NB4 (cell line): ENCODE measurements around the gene PDE3B.

Experiments used
- DNase-seq: peaks from one replicate; pipeline ENCODE4 v3.0.0; 2010; ENCODE audit warnings: low read depth
- H3K4me3 ChIP-seq: one replicate; pipeline ENCODE4 v1.5.1; 2011; ENCODE audit warnings: mild to moderate bottlenecking, low read depth, low read length, moderate library complexity
- MYC ChIP-seq: IDR thresholded peaks from 2 replicates; pipeline ENCODE4 v1.6.1; 2011; ENCODE audit warnings: low read depth, low read length
- POLR2A ChIP-seq: IDR thresholded peaks from 2 replicates; pipeline ENCODE4 v1.6.1; 2011; ENCODE audit warnings: mild to moderate bottlenecking; ENCODE audit not compliant: insufficient read length; ENCODE audit errors: extremely low read depth
- TF ChIP-seq, protein P1 (sequence below): IDR thresholded peaks from 2 replicates; pipeline ENCODE4 v1.6.1; 2011; ENCODE audit warnings: low read depth, low read length
- TF ChIP-seq, protein P2 (sequence below): IDR thresholded peaks from one replicate; pipeline ENCODE4 v1.5.1; 2012; ENCODE audit warnings: low read depth, low read length

PDE3B gene

DNA sequence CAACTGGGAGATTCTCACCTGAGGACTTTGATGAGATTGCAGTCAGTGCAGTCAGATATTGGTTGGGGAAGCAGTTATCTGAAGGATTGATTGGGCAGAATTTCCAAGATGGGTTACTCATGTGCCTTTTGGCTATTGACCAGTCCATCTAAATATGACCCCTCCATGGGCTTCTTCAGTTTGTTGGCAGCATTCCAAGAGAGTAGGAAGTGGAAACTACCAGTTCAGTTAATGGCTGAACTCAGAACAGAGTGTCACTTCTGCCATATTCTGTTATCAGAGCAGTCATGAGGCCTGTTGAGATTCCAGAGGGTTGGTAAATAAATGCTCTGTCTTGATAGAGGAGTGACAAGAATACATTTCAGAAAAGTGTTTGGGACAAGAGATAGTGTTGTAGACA lies 177.4 kb downstream of the PDE3B start:
- TF ChIP-seq MYC (no peak), POLR2A (no peak)
- TF ChIP-seq, protein P1, sequence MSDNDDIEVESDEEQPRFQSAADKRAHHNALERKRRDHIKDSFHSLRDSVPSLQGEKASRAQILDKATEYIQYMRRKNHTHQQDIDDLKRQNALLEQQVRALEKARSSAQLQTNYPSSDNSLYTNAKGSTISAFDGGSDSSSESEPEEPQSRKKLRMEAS: no peak
- TF ChIP-seq, protein P2, sequence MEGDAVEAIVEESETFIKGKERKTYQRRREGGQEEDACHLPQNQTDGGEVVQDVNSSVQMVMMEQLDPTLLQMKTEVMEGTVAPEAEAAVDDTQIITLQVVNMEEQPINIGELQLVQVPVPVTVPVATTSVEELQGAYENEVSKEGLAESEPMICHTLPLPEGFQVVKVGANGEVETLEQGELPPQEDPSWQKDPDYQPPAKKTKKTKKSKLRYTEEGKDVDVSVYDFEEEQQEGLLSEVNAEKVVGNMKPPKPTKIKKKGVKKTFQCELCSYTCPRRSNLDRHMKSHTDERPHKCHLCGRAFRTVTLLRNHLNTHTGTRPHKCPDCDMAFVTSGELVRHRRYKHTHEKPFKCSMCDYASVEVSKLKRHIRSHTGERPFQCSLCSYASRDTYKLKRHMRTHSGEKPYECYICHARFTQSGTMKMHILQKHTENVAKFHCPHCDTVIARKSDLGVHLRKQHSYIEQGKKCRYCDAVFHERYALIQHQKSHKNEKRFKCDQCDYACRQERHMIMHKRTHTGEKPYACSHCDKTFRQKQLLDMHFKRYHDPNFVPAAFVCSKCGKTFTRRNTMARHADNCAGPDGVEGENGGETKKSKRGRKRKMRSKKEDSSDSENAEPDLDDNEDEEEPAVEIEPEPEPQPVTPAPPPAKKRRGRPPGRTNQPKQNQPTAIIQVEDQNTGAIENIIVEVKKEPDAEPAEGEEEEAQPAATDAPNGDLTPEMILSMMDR: no peak

DNA sequence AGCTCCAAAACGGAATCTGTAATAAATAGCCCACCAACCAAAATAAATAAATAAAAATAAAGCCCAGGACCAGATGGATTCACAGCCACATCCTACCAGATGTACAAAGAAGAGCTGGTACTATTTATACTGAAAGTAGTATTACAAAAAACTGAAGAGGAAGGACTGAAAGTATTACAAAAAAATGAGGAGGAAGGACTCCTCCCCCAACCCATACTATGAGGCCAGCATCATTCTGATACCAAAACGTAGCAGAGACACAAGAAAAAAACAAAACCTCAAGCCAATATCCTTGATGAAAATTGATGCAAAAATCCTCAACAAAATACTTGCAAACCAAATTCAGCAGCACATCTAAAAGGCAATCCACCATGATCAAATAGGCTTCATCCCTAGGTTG lies 183.0 kb downstream of the PDE3B start:
- H3K4me3 ChIP-seq: no peak overlapping the region
- TF ChIP-seq POLR2A: no peak
- TF ChIP-seq, protein P2: no peak
- no peak for TF ChIP-seq MYC
- TF ChIP-seq, protein P1: no peak
- DNase-seq: no peak

More for the DNA sequence above, 177.4 kb downstream of the PDE3B start:
- no peak for DNase-seq
- H3K4me3 ChIP-seq: no peak overlapping the region

DNA sequence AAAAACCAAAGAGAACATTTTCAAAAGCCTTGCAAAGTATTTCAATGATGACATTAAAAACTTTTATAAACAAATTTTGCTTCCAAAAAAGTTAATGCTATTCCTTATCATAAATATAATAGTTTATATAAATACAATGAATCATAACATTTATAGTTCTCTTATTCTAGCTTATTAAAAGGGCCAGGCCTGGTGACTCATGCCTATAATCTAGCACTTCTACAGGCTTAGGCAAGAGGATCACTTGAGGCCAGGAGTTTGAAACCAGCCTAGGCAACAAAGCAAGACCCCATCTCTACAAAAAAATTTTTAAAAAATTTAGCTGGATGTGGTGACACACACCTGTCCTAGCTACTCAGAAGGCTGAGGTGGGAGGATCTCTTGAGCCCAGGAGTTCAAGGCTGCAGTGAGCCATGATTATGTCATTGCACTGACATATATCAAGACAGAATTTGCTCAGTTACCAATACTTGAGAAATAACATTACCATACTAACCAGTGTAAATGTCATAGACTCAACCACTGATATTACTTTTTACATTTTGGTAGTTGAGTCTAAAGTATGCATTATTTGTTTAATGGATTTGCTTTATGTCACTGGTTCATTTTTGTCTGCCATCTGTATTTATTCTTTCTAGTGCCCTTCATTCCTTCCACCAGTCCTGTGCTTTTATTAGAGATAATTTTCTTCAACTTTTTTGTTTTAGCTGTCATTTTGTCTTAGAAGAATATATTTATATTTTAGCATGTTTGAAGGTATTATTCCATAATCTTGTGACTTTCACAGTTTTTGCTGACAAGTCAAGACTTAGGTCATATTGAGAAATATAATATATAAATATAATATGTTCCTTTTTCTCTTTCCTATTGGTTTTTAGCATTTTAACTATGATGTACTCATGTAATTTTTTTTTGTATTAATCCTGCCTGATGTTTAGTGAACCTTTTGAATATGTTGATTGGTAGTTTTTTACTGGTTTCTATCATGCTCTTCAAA lies 192.2 kb downstream of the PDE3B start:
- TF ChIP-seq, protein P1: no peak
- TF ChIP-seq POLR2A: no peak
- TF ChIP-seq MYC: no peak
- TF ChIP-seq, protein P2: no peak
- no peak for DNase-seq
- no peak overlapping the region for H3K4me3 ChIP-seq

DNA sequence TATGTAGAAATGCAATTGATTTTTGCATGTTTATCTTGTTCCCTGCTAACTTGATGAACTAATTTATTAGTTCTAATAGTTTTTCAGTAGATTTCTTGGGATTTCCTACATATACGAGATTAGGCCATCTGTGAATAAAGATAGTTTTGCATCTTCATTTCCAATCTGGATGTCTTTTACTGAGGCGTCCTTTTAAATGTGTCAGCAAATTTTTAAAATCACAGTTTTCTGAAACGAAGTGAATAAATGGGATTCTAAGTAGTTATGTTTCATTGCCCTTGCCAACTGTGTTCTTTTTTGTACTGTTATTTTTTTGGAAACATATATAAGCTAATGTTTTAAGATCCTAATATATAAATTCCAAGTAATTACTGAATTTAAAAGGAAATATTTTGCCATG lies 198.4 kb downstream of the PDE3B start:
- no peak for DNase-seq
- no peak overlapping the region for H3K4me3 ChIP-seq
- TF ChIP-seq, protein P1: no peak
- no peak for TF ChIP-seq POLR2A
- TF ChIP-seq MYC: no peak
- TF ChIP-seq, protein P2: no peak

DNA sequence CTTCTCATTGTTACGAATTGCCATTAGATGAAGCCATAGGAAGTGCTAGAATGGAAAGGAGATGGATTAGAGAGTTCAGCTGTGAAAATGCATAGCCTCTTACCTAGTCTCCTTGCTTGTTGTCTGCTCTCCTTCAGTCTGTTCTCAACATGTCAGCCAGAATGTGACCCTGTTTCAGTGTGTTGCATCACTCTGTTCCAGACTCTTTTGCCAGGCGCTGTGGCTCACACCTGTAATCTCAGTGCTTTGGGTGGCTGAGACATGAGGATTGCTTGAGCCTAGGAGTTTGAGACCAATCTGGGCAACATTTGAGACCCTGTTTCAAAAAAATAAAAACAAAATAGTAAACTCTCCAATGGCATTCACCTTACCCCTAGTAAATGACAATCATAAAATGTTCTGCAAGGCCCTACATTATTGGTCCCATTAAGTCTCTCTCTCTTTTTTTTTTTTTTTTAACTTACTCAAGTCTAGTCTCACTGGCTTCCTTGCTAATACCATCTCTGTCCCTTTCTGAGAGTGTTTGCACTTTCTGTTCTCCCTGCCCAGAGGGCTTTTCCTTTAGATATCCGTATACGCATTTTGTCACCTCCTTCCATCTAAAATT lies 209.1 kb downstream of the PDE3B start:
- TF ChIP-seq POLR2A: no peak
- TF ChIP-seq, protein P1: no peak
- no peak for TF ChIP-seq MYC
- TF ChIP-seq, protein P2: no peak
- no peak for DNase-seq
- H3K4me3 ChIP-seq: no peak overlapping the region
